HTR-8/SVneo (cell line): ENCODE measurements around the gene ACBD4.

ENCODE experiments used
- DNase-seq: peaks from one replicate; pipeline ENCODE4 v3.0.0; 2011; ENCODE audit warnings: low spot score, mixed read lengths; ENCODE audit not compliant: insufficient read length
- FAIRE-seq: peaks from 2 replicates; lab custom pipeline; 2011; peaks lifted over from hg19 to GRCh38; lab: Jason Lieb, UNC

Gene ACBD4

GRCh38 chr17:45103269-45103795 lies 32.2 kb upstream of the ACBD4 start:
- FAIRE-seq: peak; percentile 65

GRCh38 chr17:45104029-45104428 lies 31.5 kb upstream of the ACBD4 start:
- FAIRE-seq (no peak), DNase-seq (no peak)

More at GRCh38 chr17:45103269-45103795, 32.2 kb upstream of the ACBD4 start:
- no peak for DNase-seq

- no peak for FAIRE-seq
- DNase-seq: no peak
Observed at GRCh38 chr17:45104497-45104896, 31.0 kb upstream of the ACBD4 start.

- FAIRE-seq (peak; percentile 57), DNase-seq (no peak)
Observed at GRCh38 chr17:45104907-45105624, 30.4 kb upstream of the ACBD4 start.

- no peak for FAIRE-seq
- DNase-seq: no peak
Observed at GRCh38 chr17:45106096-45106495, 29.4 kb upstream of the ACBD4 start.

- FAIRE-seq (peak; percentile 52), DNase-seq (no peak)
Observed at GRCh38 chr17:45106582-45106981, 28.9 kb upstream of the ACBD4 start.

GRCh38 chr17:45107293-45108010 lies 28.0 kb upstream of the ACBD4 start:
- DNase-seq (no peak), FAIRE-seq (no peak)

GRCh38 chr17:45108051-45108450 lies 27.4 kb upstream of the ACBD4 start:
- DNase-seq (no peak), FAIRE-seq (no peak)

- DNase-seq (no peak), FAIRE-seq (peak; percentile 28)
Observed at GRCh38 chr17:45108595-45109521, 26.6 kb upstream of the ACBD4 start.

GRCh38 chr17:45110676-45111611 lies 24.5 kb upstream of the ACBD4 start:
- DNase-seq: no peak
- FAIRE-seq: no peak

- DNase-seq (no peak), FAIRE-seq (no peak)
Observed at GRCh38 chr17:45111850-45112249, 23.6 kb upstream of the ACBD4 start.

GRCh38 chr17:45112559-45113423 lies 22.7 kb upstream of the ACBD4 start:
- DNase-seq (no peak), FAIRE-seq (peak; percentile 67)

GRCh38 chr17:45113424-45113754 lies 22.1 kb upstream of the ACBD4 start:
- FAIRE-seq (no peak), DNase-seq (no peak)

GRCh38 chr17:45114117-45114932 lies 21.2 kb upstream of the ACBD4 start:
- DNase-seq (no peak), FAIRE-seq (no peak)

GRCh38 chr17:45115015-45115625 lies 20.4 kb upstream of the ACBD4 start:
- DNase-seq: no peak
- no peak for FAIRE-seq

- FAIRE-seq: peak; percentile 88
- no peak for DNase-seq
Observed at GRCh38 chr17:45115871-45116270, 19.6 kb upstream of the ACBD4 start.

- DNase-seq (no peak), FAIRE-seq (no peak)
Observed at GRCh38 chr17:45116434-45117016, 19.0 kb upstream of the ACBD4 start.
